ENCODE data around the gene TPSD1.
"Not testable (repeated sequence)": the region's sequence is repeated elsewhere in the genome, so short reads cannot be mapped to it uniquely, and the experiment has no call there.

Gene TPSD1

DNA sequence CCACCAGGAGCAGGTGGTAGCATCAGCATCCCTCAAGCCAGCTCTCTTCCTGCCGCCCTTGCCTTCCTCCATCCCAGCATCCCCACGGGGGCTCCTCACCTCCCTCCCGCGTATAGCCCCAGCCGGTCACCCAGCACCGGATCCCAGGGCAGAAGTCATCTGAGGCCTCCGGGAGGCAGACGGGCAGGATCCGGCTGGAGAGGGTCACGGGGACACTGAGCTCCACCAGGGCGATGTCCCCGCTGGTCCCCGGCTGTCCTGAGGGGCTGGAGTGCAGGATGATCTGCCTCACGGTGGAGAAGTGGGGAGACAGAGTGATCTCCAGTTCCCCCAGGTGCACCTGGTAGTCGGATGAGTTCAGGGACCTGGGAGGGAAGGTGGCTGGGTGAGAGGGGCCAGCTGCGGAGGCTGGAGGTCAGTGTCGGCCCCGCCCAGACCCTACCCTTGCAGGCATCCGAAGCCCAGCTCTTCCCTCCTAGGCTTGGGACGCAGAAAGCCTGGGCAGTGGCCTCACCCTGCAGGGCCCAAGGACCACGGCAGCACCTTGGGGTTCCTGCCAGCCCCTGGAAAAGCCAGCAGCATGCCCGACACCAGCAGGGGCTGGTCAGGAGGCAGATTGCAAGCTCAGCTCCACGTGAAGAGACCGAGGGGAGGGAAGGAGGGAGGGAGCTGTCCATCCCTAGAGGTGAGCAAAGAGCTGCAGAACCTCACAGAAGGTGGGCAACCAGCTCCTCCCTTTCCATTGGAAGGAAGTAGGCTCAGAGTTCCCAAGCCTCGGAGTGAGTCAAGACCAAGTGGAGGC, 33.1 kb upstream of the TPSD1 start:
- TF ChIP-seq RAD21 (IDR thresholded peaks at IDR 0.05; ENCODE audit: low read depth), result no peak
- TF ChIP-seq, protein P1, sequence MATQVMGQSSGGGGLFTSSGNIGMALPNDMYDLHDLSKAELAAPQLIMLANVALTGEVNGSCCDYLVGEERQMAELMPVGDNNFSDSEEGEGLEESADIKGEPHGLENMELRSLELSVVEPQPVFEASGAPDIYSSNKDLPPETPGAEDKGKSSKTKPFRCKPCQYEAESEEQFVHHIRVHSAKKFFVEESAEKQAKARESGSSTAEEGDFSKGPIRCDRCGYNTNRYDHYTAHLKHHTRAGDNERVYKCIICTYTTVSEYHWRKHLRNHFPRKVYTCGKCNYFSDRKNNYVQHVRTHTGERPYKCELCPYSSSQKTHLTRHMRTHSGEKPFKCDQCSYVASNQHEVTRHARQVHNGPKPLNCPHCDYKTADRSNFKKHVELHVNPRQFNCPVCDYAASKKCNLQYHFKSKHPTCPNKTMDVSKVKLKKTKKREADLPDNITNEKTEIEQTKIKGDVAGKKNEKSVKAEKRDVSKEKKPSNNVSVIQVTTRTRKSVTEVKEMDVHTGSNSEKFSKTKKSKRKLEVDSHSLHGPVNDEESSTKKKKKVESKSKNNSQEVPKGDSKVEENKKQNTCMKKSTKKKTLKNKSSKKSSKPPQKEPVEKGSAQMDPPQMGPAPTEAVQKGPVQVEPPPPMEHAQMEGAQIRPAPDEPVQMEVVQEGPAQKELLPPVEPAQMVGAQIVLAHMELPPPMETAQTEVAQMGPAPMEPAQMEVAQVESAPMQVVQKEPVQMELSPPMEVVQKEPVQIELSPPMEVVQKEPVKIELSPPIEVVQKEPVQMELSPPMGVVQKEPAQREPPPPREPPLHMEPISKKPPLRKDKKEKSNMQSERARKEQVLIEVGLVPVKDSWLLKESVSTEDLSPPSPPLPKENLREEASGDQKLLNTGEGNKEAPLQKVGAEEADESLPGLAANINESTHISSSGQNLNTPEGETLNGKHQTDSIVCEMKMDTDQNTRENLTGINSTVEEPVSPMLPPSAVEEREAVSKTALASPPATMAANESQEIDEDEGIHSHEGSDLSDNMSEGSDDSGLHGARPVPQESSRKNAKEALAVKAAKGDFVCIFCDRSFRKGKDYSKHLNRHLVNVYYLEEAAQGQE (IDR thresholded peaks at IDR 0.05; ENCODE audit: low read depth), result peak; percentile 52; the same call in 1 of the 2 replicates

DNA sequence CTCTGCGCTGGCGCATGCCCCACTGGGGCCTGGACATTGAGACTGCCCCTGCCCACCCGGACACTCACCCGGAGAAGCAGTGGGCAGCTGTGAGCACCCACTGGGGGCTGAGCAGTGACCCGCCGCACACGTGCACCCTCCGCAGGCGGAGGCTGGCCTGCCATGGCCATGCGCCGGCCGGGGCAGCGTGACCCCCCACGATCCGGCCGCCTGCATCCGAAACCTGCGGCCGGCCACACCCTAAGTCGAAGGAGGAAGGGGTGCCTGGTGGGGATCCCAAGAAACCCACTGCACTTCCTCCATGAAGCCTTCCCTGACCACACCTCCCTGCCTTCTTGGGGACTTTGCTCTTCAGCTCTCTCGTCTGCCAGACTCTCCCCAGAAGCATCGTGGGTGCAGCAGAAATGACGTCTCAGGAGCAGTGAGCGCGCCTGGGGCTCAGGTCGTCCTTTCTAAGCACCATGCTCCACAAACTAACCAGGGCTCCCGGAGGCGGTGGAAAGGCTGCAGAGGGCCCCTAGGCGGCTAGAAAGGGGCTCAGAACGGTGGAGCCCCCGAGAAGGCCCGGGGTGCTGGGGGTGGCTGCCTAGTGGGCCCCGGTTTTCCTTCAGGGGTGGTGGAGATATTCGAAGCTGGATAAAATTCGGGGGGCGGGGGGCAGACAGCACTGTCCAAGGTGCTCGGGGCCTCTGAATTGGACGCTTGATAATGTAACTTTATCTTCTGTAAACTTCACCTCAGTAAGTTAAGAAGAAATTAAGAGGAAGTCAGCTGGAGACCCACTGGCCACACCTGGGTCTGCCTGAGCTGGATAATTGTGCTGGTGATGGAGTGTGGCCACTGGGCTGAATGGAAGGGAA, 32.3 kb upstream of the TPSD1 start:
- no peak for TF ChIP-seq EP300 (IDR thresholded peaks at IDR 0.05; ENCODE audit: borderline replicate concordance)
- TF ChIP-seq NFIC (IDR thresholded peaks at IDR 0.05), result no peak
- TF ChIP-seq, protein P1 (IDR thresholded peaks at IDR 0.05; ENCODE audit: low read depth), result peak; percentile 51

DNA sequence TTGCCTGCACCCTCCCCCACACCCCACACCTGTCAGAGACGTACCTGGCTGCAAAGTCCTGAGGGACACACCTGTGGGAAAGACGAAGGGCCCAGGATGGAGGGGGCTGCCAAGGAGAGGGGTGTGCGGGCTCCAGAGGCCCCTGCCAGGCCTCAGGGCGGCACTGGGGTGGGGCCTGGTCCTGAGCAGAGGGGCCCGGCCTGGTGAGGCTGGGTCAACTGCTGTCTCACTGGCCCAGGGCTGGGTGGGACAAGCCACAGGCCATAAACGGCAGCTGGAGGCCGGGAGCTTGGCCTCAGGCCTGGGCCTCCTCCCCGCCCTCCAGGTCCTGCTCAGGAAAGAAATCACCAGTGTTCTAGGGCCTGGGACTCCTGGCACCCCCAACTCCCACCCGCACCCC, 31.3 kb upstream of the TPSD1 start:
- no peak for TF ChIP-seq RAD21 (IDR thresholded peaks at IDR 0.05; ENCODE audit: low read depth)
- TF ChIP-seq, protein P2, sequence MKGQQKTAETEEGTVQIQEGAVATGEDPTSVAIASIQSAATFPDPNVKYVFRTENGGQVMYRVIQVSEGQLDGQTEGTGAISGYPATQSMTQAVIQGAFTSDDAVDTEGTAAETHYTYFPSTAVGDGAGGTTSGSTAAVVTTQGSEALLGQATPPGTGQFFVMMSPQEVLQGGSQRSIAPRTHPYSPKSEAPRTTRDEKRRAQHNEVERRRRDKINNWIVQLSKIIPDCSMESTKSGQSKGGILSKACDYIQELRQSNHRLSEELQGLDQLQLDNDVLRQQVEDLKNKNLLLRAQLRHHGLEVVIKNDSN (IDR thresholded peaks at IDR 0.05), result no peak
- TF ChIP-seq FOXM1 (IDR thresholded peaks at IDR 0.05; ENCODE audit: borderline replicate concordance, low read depth), result no peak
- no peak for TF ChIP-seq TEAD4 (IDR thresholded peaks at IDR 0.05)
- TF ChIP-seq, protein P3, sequence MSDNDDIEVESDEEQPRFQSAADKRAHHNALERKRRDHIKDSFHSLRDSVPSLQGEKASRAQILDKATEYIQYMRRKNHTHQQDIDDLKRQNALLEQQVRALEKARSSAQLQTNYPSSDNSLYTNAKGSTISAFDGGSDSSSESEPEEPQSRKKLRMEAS (IDR thresholded peaks at IDR 0.05), result no peak
- TF ChIP-seq EGR1 (IDR thresholded peaks at IDR 0.05), result no peak
- no peak for TF ChIP-seq ZBTB7A (IDR thresholded peaks at IDR 0.05; ENCODE audit: low read depth)
- TF ChIP-seq, protein P1 (IDR thresholded peaks at IDR 0.05; ENCODE audit: low read depth), result no peak
- no peak for TF ChIP-seq TCF12 (IDR thresholded peaks at IDR 0.05; ENCODE audit: low read depth)
- TF ChIP-seq CREB1 (IDR thresholded peaks at IDR 0.05; ENCODE audit: low read depth), result no peak

DNA sequence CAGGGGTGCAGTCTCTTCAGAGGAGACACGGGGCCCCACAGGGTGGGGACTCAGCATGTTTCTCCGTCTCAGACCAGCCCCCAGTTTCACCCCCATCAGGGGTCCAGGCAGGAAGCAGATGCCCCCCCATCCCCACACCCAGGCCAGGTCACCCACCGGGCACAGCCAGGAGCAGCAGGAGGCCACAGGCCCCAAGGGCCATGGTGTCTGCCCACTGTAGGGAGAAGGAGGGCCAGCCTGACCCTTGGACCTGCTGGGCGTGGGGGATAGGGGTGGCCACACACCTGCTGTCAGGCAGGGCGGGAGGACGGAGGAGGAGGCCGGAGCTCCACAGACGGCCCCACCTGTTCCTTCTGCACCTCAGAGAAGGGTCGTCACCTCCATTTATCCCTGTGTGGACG, 30.8 kb upstream of the TPSD1 start, which contains the start of gene TPSG1:
TSS of gene TPSG1 (minus strand) at position 218 of the 401 bp plus-strand sequence. CDS start at position 202, 16 bp downstream.
- no peak for TF ChIP-seq NFIC (IDR thresholded peaks at IDR 0.05)
- no peak for TF ChIP-seq TAF1 (IDR thresholded peaks at IDR 0.05; ENCODE audit: low read depth)
- TF ChIP-seq CREB1 (IDR thresholded peaks at IDR 0.05; ENCODE audit: low read depth), result no peak
- no peak for TF ChIP-seq FOXM1 (IDR thresholded peaks at IDR 0.05; ENCODE audit: borderline replicate concordance, low read depth)
- no peak for TF ChIP-seq ZBTB7A (IDR thresholded peaks at IDR 0.05; ENCODE audit: low read depth)
- no peak for TF ChIP-seq YY1 (IDR thresholded peaks at IDR 0.05; ENCODE audit: low read depth)
- TF ChIP-seq, protein P2 (IDR thresholded peaks at IDR 0.05), result no peak
- TF ChIP-seq TCF12 (IDR thresholded peaks at IDR 0.05; ENCODE audit: low read depth), result no peak
- no peak for TF ChIP-seq CEBPB (IDR thresholded peaks at IDR 0.05)

DNA sequence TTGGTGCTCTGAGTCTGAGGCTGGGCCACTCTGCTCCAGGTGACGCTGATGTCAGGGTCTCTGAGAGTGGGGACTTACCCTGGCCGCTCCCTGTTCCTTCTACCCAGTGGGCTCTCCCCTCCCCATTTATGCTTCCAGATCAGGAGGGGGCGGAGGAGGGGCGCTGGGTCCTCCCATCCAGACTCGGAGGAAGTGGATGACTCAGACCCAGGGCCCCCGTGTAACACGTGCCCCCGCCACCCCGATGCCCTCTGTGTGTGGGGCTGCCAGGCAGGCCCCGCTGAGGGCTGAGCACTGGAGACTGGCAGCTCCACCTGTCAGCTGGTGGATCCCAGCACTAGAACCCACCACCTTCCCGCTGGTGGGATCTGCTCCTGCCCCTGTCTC, 25.8 kb upstream of the TPSD1 start, which contains the start of gene TPSB2:
TSS of gene TPSB2 (minus strand) at position 101 of the 387 bp plus-strand sequence. CDS start 233 bp downstream, outside the sequence.
- not testable (repeated sequence) for TF ChIP-seq NFIC, CEBPB (IDR thresholded peaks at IDR 0.05)
- TF ChIP-seq, protein P3 (IDR thresholded peaks at IDR 0.05), result not testable (repeated sequence)
